Activated naive CD4-positive, alpha-beta T cell treated with anti-CD3 and anti-CD28 coated beads, Interleukin-2, amount 10 ng/mL, durations not matched to agents 7 days and 5 days (primary cell): ENCODE data around the gene B3GALT2.
A peak's percentile ranks its signal among the peaks of the same experiment; 100 is the strongest.
"Not testable (repeated sequence)": the region's sequence is repeated elsewhere in the genome, so short reads cannot be mapped to it uniquely, and the experiment has no call there.

Source experiments
- CTCF ChIA-PET: fragments of 350-600 bp; sonication (Branson Sonifier 250); formaldehyde crosslinking; loops from one replicate; lab custom pipeline; 2021; ENCODE audit warnings: antibody characterized with exemption; lab: Charles Lee
- DNase-seq: peaks from one replicate; pipeline ENCODE4 v3.0.0-alpha.2; 2020
- H3K27ac Mint-ChIP-seq: one replicate; pipeline ENCODE4 v1.8.0; 2021; ENCODE audit warnings: mild to moderate bottlenecking, moderate library complexity, mixed read lengths
- H3K27me3 Mint-ChIP-seq: one replicate; pipeline ENCODE4 v1.8.0; 2021; ENCODE audit warnings: mild to moderate bottlenecking, mixed read lengths
- H3K36me3 Mint-ChIP-seq: one replicate; pipeline ENCODE4 v1.8.0; 2021; ENCODE audit warnings: mixed read lengths
- H3K4me1 Mint-ChIP-seq: one replicate; pipeline ENCODE4 v1.8.0; 2021; ENCODE audit warnings: mixed read lengths
- H3K4me3 Mint-ChIP-seq: one replicate; pipeline ENCODE4 v1.8.0; 2021; ENCODE audit warnings: mild to moderate bottlenecking, moderate library complexity, mixed read lengths
- H3K9me3 Mint-ChIP-seq: one replicate; pipeline ENCODE4 v1.8.0; 2021; ENCODE audit warnings: mixed read lengths

B3GALT2 gene

GRCh38 chr1:193185901-193186731 is at the start of gene B3GALT2:
Gene B3GALT2 (minus strand): TSS chr1:193186613. CDS start chr1:193181562, 5,051 bp downstream.
- peaks cover 29% of the 10 kb centered on the region for H3K4me1 Mint-ChIP-seq
- CTCF ChIA-PET, result interaction anchor here (1.2 kb wide), 1 partner anchor 569 kb away, joined by 3 read pairs; no protein-coding TSS in a partner anchor
- no peak within 1 kb of the TSS for H3K27ac Mint-ChIP-seq
- H3K9me3 Mint-ChIP-seq, result peaks cover 3% of the 10 kb centered on the region
- DNase-seq, result no peak
- H3K27me3 Mint-ChIP-seq, result no peaks in the 10 kb centered on the region
- peak within 1 kb of the TSS; percentile 19 for H3K4me3 Mint-ChIP-seq
- peaks cover 8% of the 10 kb centered on the region for H3K36me3 Mint-ChIP-seq

GRCh38 chr1:193234530-193234929 is 48.1 kb upstream of the B3GALT2 start:
- no peak overlapping the region for H3K27ac Mint-ChIP-seq
- H3K4me3 Mint-ChIP-seq, result no peak overlapping the region
- peaks cover 2% of the 10 kb centered on the region for H3K4me1 Mint-ChIP-seq
- CTCF ChIA-PET, result no interaction called here
- DNase-seq, result no peak
- no peaks in the 10 kb centered on the region for H3K9me3 Mint-ChIP-seq
- H3K36me3 Mint-ChIP-seq, result peaks cover 43% of the 10 kb centered on the region
- no peaks in the 10 kb centered on the region for H3K27me3 Mint-ChIP-seq

GRCh38 chr1:193231146-193231545 is 44.7 kb upstream of the B3GALT2 start:
- CTCF ChIA-PET, H3K27ac Mint-ChIP-seq, H3K4me3 Mint-ChIP-seq, H3K4me1 Mint-ChIP-seq, H3K27me3 Mint-ChIP-seq, H3K9me3 Mint-ChIP-seq, DNase-seq: not testable (repeated sequence)
- H3K36me3 Mint-ChIP-seq, result peaks cover 33% of the 10 kb centered on the region

GRCh38 chr1:193229136-193229535 is 42.7 kb upstream of the B3GALT2 start:
- H3K9me3 Mint-ChIP-seq, result peaks cover 2% of the 10 kb centered on the region
- no peaks in the 10 kb centered on the region for H3K27me3 Mint-ChIP-seq
- DNase-seq, result no peak
- peaks cover 41% of the 10 kb centered on the region for H3K36me3 Mint-ChIP-seq
- CTCF ChIA-PET, result no interaction called here
- H3K4me1 Mint-ChIP-seq, result no peaks in the 10 kb centered on the region
- no peak overlapping the region for H3K4me3 Mint-ChIP-seq
- no peak overlapping the region for H3K27ac Mint-ChIP-seq

- H3K36me3 Mint-ChIP-seq, result peaks cover 56% of the 10 kb centered on the region
- CTCF ChIA-PET, result no interaction called here
- no peak overlapping the region for H3K4me3 Mint-ChIP-seq
- no peaks in the 10 kb centered on the region for H3K27me3 Mint-ChIP-seq
- H3K9me3 Mint-ChIP-seq, result peaks cover 2% of the 10 kb centered on the region
- no peak for DNase-seq
- no peak overlapping the region for H3K27ac Mint-ChIP-seq
- no peaks in the 10 kb centered on the region for H3K4me1 Mint-ChIP-seq
Observed at GRCh38 chr1:193222056-193222615, 35.7 kb upstream of the B3GALT2 start.

GRCh38 chr1:193221651-193222050 is 35.2 kb upstream of the B3GALT2 start:
- DNase-seq, result no peak
- no peaks in the 10 kb centered on the region for H3K27me3 Mint-ChIP-seq
- H3K4me3 Mint-ChIP-seq, result no peak overlapping the region
- CTCF ChIA-PET, result no interaction called here
- H3K36me3 Mint-ChIP-seq, result peaks cover 57% of the 10 kb centered on the region
- H3K4me1 Mint-ChIP-seq, result no peaks in the 10 kb centered on the region
- peaks cover 2% of the 10 kb centered on the region for H3K9me3 Mint-ChIP-seq
- no peak overlapping the region for H3K27ac Mint-ChIP-seq

- Mint-ChIP-seq H3K36me3 (peaks cover 57% of the 10 kb centered on the region), H3K9me3 (peaks cover 7% of the 10 kb centered on the region), H3K4me3 (no peak overlapping the region), H3K27me3 (no peaks in the 10 kb centered on the region), H3K27ac (no peak overlapping the region), H3K4me1 (no peaks in the 10 kb centered on the region)
- DNase-seq, result no peak
- CTCF ChIA-PET, result no interaction called here
Observed at GRCh38 chr1:193219391-193219790, 33.0 kb upstream of the B3GALT2 start.

GRCh38 chr1:193216920-193217319 is 30.5 kb upstream of the B3GALT2 start:
- no peak for DNase-seq
- CTCF ChIA-PET, result no interaction called here
- Mint-ChIP-seq H3K36me3 (peaks cover 65% of the 10 kb centered on the region), H3K27me3 (no peaks in the 10 kb centered on the region), H3K4me3 (no peak overlapping the region), H3K4me1 (no peaks in the 10 kb centered on the region), H3K27ac (no peak overlapping the region), H3K9me3 (peaks cover 10% of the 10 kb centered on the region)

- peaks cover 10% of the 10 kb centered on the region for H3K9me3 Mint-ChIP-seq
- no peak overlapping the region for H3K4me3 Mint-ChIP-seq
- peaks cover 9% of the 10 kb centered on the region for H3K4me1 Mint-ChIP-seq
- CTCF ChIA-PET, result no interaction called here
- peaks cover 73% of the 10 kb centered on the region for H3K36me3 Mint-ChIP-seq
- no peaks in the 10 kb centered on the region for H3K27me3 Mint-ChIP-seq
- no peak overlapping the region for H3K27ac Mint-ChIP-seq
- DNase-seq, result no peak
Observed at GRCh38 chr1:193213998-193214397, 27.6 kb upstream of the B3GALT2 start.

GRCh38 chr1:193212637-193213036 is 26.2 kb upstream of the B3GALT2 start:
- Mint-ChIP-seq H3K9me3 (peaks cover 10% of the 10 kb centered on the region), H3K4me3 (no peak overlapping the region), H3K27ac (no peak overlapping the region), H3K4me1 (peaks cover 9% of the 10 kb centered on the region), H3K36me3 (peaks cover 73% of the 10 kb centered on the region), H3K27me3 (no peaks in the 10 kb centered on the region)
- no peak for DNase-seq
- CTCF ChIA-PET, result no interaction called here

GRCh38 chr1:193211539-193211938 is 25.1 kb upstream of the B3GALT2 start:
- H3K36me3 Mint-ChIP-seq, result peaks cover 74% of the 10 kb centered on the region
- no peak overlapping the region for H3K4me3 Mint-ChIP-seq
- no peaks in the 10 kb centered on the region for H3K27me3 Mint-ChIP-seq
- H3K27ac Mint-ChIP-seq, result no peak overlapping the region
- DNase-seq, result no peak
- peaks cover 9% of the 10 kb centered on the region for H3K4me1 Mint-ChIP-seq
- CTCF ChIA-PET, result no interaction called here
- H3K9me3 Mint-ChIP-seq, result peaks cover 19% of the 10 kb centered on the region

- H3K4me3 Mint-ChIP-seq, result no peak overlapping the region
- H3K27me3 Mint-ChIP-seq, result no peaks in the 10 kb centered on the region
- no peak overlapping the region for H3K27ac Mint-ChIP-seq
- no peak for DNase-seq
- H3K36me3 Mint-ChIP-seq, result peaks cover 74% of the 10 kb centered on the region
- H3K9me3 Mint-ChIP-seq, result peaks cover 20% of the 10 kb centered on the region
- CTCF ChIA-PET, result no interaction called here
- H3K4me1 Mint-ChIP-seq, result peaks cover 9% of the 10 kb centered on the region
Observed at GRCh38 chr1:193210996-193211395, 24.6 kb upstream of the B3GALT2 start.

GRCh38 chr1:193201021-193201420 is 14.6 kb upstream of the B3GALT2 start:
- Mint-ChIP-seq H3K4me3 (no peak overlapping the region), H3K36me3 (peaks cover 31% of the 10 kb centered on the region), H3K9me3 (peaks cover 6% of the 10 kb centered on the region), H3K27me3 (no peaks in the 10 kb centered on the region), H3K27ac (no peak overlapping the region), H3K4me1 (no peaks in the 10 kb centered on the region)
- CTCF ChIA-PET, result no interaction called here
- DNase-seq, result no peak

GRCh38 chr1:193199940-193200339 is 13.5 kb upstream of the B3GALT2 start:
- no peak for DNase-seq
- no peaks in the 10 kb centered on the region for H3K9me3 Mint-ChIP-seq
- H3K27ac Mint-ChIP-seq, result no peak overlapping the region
- CTCF ChIA-PET, result no interaction called here
- H3K36me3 Mint-ChIP-seq, result peaks cover 25% of the 10 kb centered on the region
- no peaks in the 10 kb centered on the region for H3K27me3 Mint-ChIP-seq
- peaks cover 2% of the 10 kb centered on the region for H3K4me1 Mint-ChIP-seq
- H3K4me3 Mint-ChIP-seq, result no peak overlapping the region

- Mint-ChIP-seq H3K4me3 (no peak overlapping the region), H3K27ac (no peak overlapping the region), H3K9me3 (peaks cover 10% of the 10 kb centered on the region), H3K27me3 (no peaks in the 10 kb centered on the region), H3K36me3 (peaks cover 31% of the 10 kb centered on the region), H3K4me1 (peaks cover 12% of the 10 kb centered on the region)
- CTCF ChIA-PET, result no interaction called here
- DNase-seq, result no peak
Observed at GRCh38 chr1:193192586-193192985, 6.2 kb upstream of the B3GALT2 start.
